ENCODE measurements around the gene COL8A1. TPM values are rescaled to one million over a fixed set of nuclear protein-coding genes. Genes with fewer than 3 reads are reported as not detected.

Gene COL8A1
- total RNA-seq, 1 experiment from 2014 or later, result 0.07 TPM

DNA sequence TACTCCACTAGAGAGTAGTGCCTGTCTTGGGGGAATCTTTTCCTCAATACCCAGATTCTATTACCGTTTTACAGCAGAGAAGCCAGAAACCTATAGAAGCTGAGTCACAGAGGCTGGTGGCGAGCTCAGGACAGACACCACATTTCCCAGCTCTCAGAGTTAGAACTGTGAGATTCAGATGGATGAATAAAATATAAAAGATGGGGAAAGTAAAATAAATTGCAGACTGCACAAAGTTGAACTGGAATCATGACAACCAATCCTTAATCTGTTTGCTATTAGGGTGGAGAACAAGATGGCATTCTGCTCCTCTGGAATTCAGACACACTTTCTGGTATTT is 138.8 kb downstream of the COL8A1 start (continued):
- no peak for TF ChIP-seq SRF (IDR thresholded peaks at IDR 0.05; ENCODE audit: low read depth)

DNA sequence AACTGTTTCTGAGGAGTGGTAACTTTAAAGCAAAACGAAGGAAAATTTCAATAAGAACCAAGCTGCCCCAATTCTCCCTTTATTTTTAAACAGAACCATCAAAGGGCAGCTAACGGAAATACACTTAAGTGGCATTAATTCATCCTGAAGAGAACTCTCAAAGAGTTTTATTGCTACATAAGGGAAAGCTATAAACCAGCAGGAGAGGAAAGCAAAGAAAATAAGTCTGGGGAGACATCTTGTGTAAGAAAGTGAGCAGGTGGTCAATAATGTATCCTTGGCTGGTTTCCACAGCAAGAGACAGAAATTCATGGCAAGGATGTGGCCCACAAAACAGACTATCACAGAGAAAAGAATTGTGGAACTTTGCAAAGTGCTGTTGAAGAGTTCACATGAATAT is 139.3 kb downstream of the COL8A1 start:
- H3K36me3 ChIP-seq (ENCODE audit: control insufficient read depth in 1 of 2, insufficient read depth in 2 of 2, low read length in 2 of 2), result no peaks in the 10 kb centered on the region
- H3K4me1 ChIP-seq (ENCODE audit: control insufficient read depth in 1 of 2, insufficient read depth in 2 of 2, low read length in 2 of 2), result no peaks in the 10 kb centered on the region
- no peaks in the 10 kb centered on the region for H4K20me1 ChIP-seq (ENCODE audit: insufficient read depth)
- ChIA-PET POLR2A (no interaction called here), CTCF (no interaction called here), RAD21 (ENCODE audit: low non-redundant PET in 1 of 2, low total read pairs in 2 of 2, uncharacterized antibody in 2 of 2, unreplicated experiment in 2 of 2) (no interaction called here)
- no peak overlapping the region for H3K4me3 ChIP-seq (replicated peaks in 1 of 2; ENCODE audit: low read depth in 1 of 2, low read length in 2 of 2)
- no TSS peak for BruUV-seq (replicated peaks)
- H3K9ac ChIP-seq (ENCODE audit: low read length), result no peak overlapping the region
- no peak for TF ChIP-seq ZFX (IDR thresholded peaks at IDR 0.05)
- TF ChIP-seq, protein P1, sequence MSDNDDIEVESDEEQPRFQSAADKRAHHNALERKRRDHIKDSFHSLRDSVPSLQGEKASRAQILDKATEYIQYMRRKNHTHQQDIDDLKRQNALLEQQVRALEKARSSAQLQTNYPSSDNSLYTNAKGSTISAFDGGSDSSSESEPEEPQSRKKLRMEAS (IDR thresholded peaks at IDR 0.05), result no peak
- no peak for TF ChIP-seq TCF7L2 (IDR thresholded peaks at IDR 0.05; ENCODE audit: borderline replicate concordance, extremely low read depth, insufficient read depth, insufficient read length)
- no peak for TF ChIP-seq EZH2phosphoT487 (IDR thresholded peaks at IDR 0.05; ENCODE audit: borderline replicate concordance)
- no peak for TF ChIP-seq FOSL1 (IDR thresholded peaks at IDR 0.05; ENCODE audit: low read depth)
- TF ChIP-seq POLR2A (IDR thresholded peaks at IDR 0.05; ENCODE audit: borderline replicate concordance, extremely low read depth, insufficient read depth, insufficient read length), result no peak
- TF ChIP-seq CEBPB (IDR thresholded peaks at IDR 0.05; ENCODE audit: low read depth), result no peak
- TF ChIP-seq ZBTB33 (IDR thresholded peaks at IDR 0.05; ENCODE audit: extremely low read depth, insufficient replicate concordance, low read length), result no peak
- H3K9me3 ChIP-seq (ENCODE audit: control insufficient read depth in 1 of 2, insufficient read depth in 1 of 2, low read depth in 1 of 2, low read length in 2 of 2), result no peaks in the 10 kb centered on the region
- peaks cover 54% of the 10 kb centered on the region for H3K27me3 ChIP-seq (ENCODE audit: insufficient read depth, low read length)
- ATAC-seq, result no peak
- DNase-seq (ENCODE audit: low read depth, low spot score), result no peak
- H2AFZ ChIP-seq (ENCODE audit: low read depth, low read length, poor library complexity, severe bottlenecking), result no peak overlapping the region
- intact Hi-C loops (cut with micrococcal nuclease), result no loop called here
- H3K79me2 ChIP-seq (ENCODE audit: insufficient read depth, low read length), result no peaks in the 10 kb centered on the region
- H3K9me2 ChIP-seq (ENCODE audit: insufficient read depth), result no peaks in the 10 kb centered on the region
- no peak overlapping the region for H3K4me2 ChIP-seq (ENCODE audit: low read length)
- no peak overlapping the region for H3K27ac ChIP-seq (ENCODE audit: low read depth, low read length)

Data from HCT116 (cell line).